Suprapubic skin (tissue), 3 donors: ENCODE results near the gene ITPKC.

Experiments used
- POLR2A ChIP-seq, 2 donors: fragments of 450-650 bp; IDR thresholded peaks; one replicate each; pipeline ENCODE4 v1.6.1; 2017; ENCODE audit warnings: antibody characterized with exemption in 2 of 2, mild to moderate bottlenecking in 2 of 2, moderate library complexity in 2 of 2
- TF ChIP-seq, protein P1 (sequence below), 2 donors: fragments of 200-600 bp in 1 of 2; fragments of 450-650 bp in 1 of 2; sonication (generic) in 1 of 2; IDR thresholded peaks; one replicate each; pipeline ENCODE4 v1.5.1; 2016 to 2019; ENCODE audit warnings: antibody characterized with exemption in 2 of 2, mild to moderate bottlenecking in 1 of 2, moderate library complexity in 1 of 2

GRCh38 chr19:40717880-40718773 is 1.2 kb downstream of the ITPKC start:
- TF ChIP-seq, protein P1, sequence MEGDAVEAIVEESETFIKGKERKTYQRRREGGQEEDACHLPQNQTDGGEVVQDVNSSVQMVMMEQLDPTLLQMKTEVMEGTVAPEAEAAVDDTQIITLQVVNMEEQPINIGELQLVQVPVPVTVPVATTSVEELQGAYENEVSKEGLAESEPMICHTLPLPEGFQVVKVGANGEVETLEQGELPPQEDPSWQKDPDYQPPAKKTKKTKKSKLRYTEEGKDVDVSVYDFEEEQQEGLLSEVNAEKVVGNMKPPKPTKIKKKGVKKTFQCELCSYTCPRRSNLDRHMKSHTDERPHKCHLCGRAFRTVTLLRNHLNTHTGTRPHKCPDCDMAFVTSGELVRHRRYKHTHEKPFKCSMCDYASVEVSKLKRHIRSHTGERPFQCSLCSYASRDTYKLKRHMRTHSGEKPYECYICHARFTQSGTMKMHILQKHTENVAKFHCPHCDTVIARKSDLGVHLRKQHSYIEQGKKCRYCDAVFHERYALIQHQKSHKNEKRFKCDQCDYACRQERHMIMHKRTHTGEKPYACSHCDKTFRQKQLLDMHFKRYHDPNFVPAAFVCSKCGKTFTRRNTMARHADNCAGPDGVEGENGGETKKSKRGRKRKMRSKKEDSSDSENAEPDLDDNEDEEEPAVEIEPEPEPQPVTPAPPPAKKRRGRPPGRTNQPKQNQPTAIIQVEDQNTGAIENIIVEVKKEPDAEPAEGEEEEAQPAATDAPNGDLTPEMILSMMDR (IDR thresholded peaks at IDR 0.05) = no peak
- TF ChIP-seq POLR2A (IDR thresholded peaks at IDR 0.05) = no peak
